ENCODE data around the gene DOK3.
"Not testable (repeated sequence)": the region's sequence is repeated elsewhere in the genome, so short reads cannot be mapped to it uniquely, and the experiment has no call there.

DOK3 gene

DNA sequence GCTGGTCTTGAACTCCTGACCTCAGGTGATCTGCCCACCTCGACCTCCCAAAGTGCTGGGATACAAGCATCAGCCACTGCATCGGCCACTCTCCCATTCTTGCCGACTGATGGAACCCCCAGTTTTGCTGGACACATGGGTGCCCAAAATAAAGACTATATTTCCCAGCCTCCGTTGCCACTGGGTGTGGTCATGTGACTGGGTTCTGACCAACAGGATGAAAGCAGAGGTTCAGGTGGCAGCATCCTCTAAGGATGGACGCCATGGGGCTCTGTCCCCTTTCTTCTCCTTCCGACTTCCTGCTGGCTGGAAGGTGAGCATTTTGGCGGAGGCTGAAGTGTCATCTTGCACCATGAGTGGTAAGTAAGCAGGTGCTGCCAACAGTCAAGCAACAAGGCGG is 22.5 kb downstream of the DOK3 start:
- Histone ChIP-seq H3K27me3 (ENCODE audit: insufficient read depth, poor library complexity, severe bottlenecking) (no peaks in the 10 kb centered on the region), H3K4me3 (replicated peaks; ENCODE audit: insufficient read depth, low read length) (no peak overlapping the region), H3K27ac (replicated peaks) (no peak overlapping the region)
- TF ChIP-seq, protein P1, sequence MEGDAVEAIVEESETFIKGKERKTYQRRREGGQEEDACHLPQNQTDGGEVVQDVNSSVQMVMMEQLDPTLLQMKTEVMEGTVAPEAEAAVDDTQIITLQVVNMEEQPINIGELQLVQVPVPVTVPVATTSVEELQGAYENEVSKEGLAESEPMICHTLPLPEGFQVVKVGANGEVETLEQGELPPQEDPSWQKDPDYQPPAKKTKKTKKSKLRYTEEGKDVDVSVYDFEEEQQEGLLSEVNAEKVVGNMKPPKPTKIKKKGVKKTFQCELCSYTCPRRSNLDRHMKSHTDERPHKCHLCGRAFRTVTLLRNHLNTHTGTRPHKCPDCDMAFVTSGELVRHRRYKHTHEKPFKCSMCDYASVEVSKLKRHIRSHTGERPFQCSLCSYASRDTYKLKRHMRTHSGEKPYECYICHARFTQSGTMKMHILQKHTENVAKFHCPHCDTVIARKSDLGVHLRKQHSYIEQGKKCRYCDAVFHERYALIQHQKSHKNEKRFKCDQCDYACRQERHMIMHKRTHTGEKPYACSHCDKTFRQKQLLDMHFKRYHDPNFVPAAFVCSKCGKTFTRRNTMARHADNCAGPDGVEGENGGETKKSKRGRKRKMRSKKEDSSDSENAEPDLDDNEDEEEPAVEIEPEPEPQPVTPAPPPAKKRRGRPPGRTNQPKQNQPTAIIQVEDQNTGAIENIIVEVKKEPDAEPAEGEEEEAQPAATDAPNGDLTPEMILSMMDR (IDR thresholded peaks at IDR 0.05; ENCODE audit: insufficient read depth, low read length), result no peak
- TF ChIP-seq SPI1 (IDR thresholded peaks at IDR 0.05; ENCODE audit: borderline replicate concordance, low read depth) (no peak), POLR2AphosphoS5 (IDR thresholded peaks at IDR 0.05; ENCODE audit: low read depth) (no peak), GABPA (IDR thresholded peaks at IDR 0.05; ENCODE audit: low read depth) (no peak)
- TF ChIP-seq, protein P2, sequence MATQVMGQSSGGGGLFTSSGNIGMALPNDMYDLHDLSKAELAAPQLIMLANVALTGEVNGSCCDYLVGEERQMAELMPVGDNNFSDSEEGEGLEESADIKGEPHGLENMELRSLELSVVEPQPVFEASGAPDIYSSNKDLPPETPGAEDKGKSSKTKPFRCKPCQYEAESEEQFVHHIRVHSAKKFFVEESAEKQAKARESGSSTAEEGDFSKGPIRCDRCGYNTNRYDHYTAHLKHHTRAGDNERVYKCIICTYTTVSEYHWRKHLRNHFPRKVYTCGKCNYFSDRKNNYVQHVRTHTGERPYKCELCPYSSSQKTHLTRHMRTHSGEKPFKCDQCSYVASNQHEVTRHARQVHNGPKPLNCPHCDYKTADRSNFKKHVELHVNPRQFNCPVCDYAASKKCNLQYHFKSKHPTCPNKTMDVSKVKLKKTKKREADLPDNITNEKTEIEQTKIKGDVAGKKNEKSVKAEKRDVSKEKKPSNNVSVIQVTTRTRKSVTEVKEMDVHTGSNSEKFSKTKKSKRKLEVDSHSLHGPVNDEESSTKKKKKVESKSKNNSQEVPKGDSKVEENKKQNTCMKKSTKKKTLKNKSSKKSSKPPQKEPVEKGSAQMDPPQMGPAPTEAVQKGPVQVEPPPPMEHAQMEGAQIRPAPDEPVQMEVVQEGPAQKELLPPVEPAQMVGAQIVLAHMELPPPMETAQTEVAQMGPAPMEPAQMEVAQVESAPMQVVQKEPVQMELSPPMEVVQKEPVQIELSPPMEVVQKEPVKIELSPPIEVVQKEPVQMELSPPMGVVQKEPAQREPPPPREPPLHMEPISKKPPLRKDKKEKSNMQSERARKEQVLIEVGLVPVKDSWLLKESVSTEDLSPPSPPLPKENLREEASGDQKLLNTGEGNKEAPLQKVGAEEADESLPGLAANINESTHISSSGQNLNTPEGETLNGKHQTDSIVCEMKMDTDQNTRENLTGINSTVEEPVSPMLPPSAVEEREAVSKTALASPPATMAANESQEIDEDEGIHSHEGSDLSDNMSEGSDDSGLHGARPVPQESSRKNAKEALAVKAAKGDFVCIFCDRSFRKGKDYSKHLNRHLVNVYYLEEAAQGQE (IDR thresholded peaks at IDR 0.05; ENCODE audit: insufficient replicate concordance, low read depth), result no peak
- no peak for DNase-seq (ENCODE audit: low read depth in 1 of 2, low spot score in 1 of 2)

DNA sequence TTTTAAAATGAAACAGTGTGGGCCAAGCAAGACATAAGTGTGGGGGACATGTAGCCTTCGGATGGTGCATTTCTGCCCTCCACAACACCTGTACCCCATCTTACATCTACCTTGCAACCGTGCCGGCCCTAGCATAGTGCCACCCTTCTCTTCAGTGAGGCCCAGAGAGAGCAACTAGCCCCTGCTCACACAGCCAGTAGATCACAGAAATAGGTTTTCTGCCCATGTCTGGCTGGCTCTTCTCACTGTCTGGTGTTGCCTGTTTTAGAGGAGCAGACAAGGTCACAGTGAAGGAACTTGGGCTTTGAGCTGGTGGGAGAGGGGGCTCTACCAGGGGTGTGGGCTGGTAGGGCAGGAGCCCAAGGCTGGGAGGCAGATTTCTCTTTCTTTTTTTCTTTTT is 23.4 kb downstream of the DOK3 start:
- Histone ChIP-seq H3K4me3 (replicated peaks; ENCODE audit: insufficient read depth, low read length) (no peak overlapping the region), H3K27ac (replicated peaks) (no peak overlapping the region), H3K27me3 (ENCODE audit: insufficient read depth, poor library complexity, severe bottlenecking) (no peaks in the 10 kb centered on the region)
- TF ChIP-seq, protein P1 (IDR thresholded peaks at IDR 0.05; ENCODE audit: insufficient read depth, low read length), result no peak
- TF ChIP-seq GABPA (IDR thresholded peaks at IDR 0.05; ENCODE audit: low read depth) (no peak), POLR2AphosphoS5 (IDR thresholded peaks at IDR 0.05; ENCODE audit: low read depth) (no peak), SPI1 (IDR thresholded peaks at IDR 0.05; ENCODE audit: borderline replicate concordance, low read depth) (no peak)
- TF ChIP-seq, protein P2 (IDR thresholded peaks at IDR 0.05; ENCODE audit: insufficient replicate concordance, low read depth), result no peak
- DNase-seq (ENCODE audit: low read depth in 1 of 2, low spot score in 1 of 2), result no peak

DNA sequence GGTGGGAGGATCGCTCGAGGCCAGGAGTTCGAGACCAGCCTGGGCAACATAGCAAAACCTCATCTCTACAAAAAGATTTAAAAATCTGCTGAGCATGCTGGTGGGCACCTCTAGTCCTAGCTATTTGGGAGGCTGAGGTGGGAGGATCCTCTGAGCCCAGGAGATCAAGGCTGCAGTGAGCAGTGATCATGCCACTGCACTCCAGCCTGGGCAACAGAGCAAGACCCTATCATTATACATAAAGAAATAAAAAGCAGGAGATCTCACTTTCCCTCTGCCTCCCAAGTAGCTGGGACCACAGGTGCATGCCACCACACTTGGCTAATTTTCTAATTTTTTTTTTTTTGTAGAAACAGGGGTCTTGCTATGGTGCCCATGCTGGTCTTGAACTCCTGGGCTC is 23.9 kb downstream of the DOK3 start:
- DNase-seq (ENCODE audit: low read depth in 1 of 2, low spot score in 1 of 2), result not testable (repeated sequence)

DNA sequence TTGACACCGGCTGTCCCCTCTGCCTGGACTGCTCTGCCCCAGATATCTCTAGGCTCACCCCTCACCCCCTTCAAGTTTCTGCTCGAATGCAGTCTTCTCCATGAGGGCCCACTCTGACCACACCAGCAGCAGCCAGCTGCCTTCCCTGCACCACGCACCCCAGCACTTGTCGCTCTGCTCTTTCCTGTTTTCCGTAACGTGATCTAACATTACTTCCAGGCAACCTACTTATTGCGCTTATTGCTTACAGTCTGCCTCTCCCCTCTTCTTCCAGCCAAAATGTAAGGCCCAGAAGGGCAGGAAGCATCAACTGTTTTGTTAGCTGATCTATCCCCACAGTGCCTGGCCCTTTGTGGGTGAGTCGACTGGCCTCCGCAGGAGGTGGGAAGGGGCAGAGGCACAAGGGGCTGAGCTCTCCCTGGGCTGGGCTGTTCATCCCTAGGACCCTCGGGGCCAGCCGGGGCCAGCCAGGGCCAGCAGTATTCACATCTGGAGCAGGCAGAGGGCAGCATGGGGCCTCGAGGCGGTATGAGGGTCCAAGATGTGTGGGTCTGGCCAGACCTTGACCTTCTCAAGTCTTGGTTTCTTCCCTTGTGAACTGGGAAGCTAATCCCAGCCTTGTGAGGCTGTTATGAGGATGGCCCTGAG is 24.6 kb downstream of the DOK3 start:
- Histone ChIP-seq H3K4me3 (replicated peaks; ENCODE audit: insufficient read depth, low read length) (no peak overlapping the region), H3K27me3 (ENCODE audit: insufficient read depth, poor library complexity, severe bottlenecking) (no peaks in the 10 kb centered on the region), H3K27ac (replicated peaks) (no peak overlapping the region)
- TF ChIP-seq, protein P2 (IDR thresholded peaks at IDR 0.05; ENCODE audit: insufficient replicate concordance, low read depth), result no peak
- TF ChIP-seq, protein P1 (IDR thresholded peaks at IDR 0.05; ENCODE audit: insufficient read depth, low read length), result no peak
- TF ChIP-seq SPI1 (IDR thresholded peaks at IDR 0.05; ENCODE audit: borderline replicate concordance, low read depth) (no peak), GABPA (IDR thresholded peaks at IDR 0.05; ENCODE audit: low read depth) (no peak), POLR2AphosphoS5 (IDR thresholded peaks at IDR 0.05; ENCODE audit: low read depth) (no peak)
- no peak for DNase-seq (ENCODE audit: low read depth in 1 of 2, low spot score in 1 of 2)

More for the DNA sequence above, 23.9 kb downstream of the DOK3 start:
- H3K4me3 ChIP-seq (replicated peaks; ENCODE audit: insufficient read depth, low read length); H3K27me3 ChIP-seq (ENCODE audit: insufficient read depth, poor library complexity, severe bottlenecking); H3K27ac ChIP-seq (replicated peaks): not testable (repeated sequence)
